GM21390 (cell line): ENCODE measurements around the gene TTC36.
"Not testable (repeated sequence)": the region's sequence is repeated elsewhere in the genome, so short reads cannot be mapped to it uniquely, and the experiment has no call there.

ENCODE experiments used
- ATAC-seq: cut with Tn5 transposase; IDR thresholded peaks from one replicate; pipeline ENCODE4 v1.9.1; 2021; ENCODE audit not compliant: unreplicated experiment

The TTC36 gene

GRCh38 chr11:118574636-118575035 lies 47.4 kb downstream of the TTC36 start:
- no peak for ATAC-seq

GRCh38 chr11:118577995-118578394 lies 50.7 kb downstream of the TTC36 start:
- ATAC-seq: not testable (repeated sequence)
